T-helper 17 cell (primary cell): ENCODE results near the gene TSHR. TPM values are rescaled to one million over a fixed set of nuclear protein-coding genes. Genes with fewer than 3 reads are reported as not detected.

Experiments
- ATAC-seq: fragments of 150-1000 bp; cut with Tn5 transposase; 2 replicates; pipeline ENCODE4 v1.10.0; 2021; ENCODE audit warnings: mild to moderate bottlenecking, moderate library complexity
- DNase-seq, 3 donors: peaks; one replicate each; pipeline versions ENCODE4 v3.0.0 to v3.0.0-alpha.2; 2020 to 2021
- H3K9me3 ChIP-seq: one replicate; pipeline ENCODE4 v1.7.0; 2013; ENCODE audit warnings: low read length, mild to moderate bottlenecking; ENCODE audit not compliant: control insufficient read depth, poor library complexity, severe bottlenecking
- H3K27ac Mint-ChIP-seq: one replicate; pipeline ENCODE4 v1.8.0; 2022; ENCODE audit warnings: mild to moderate bottlenecking, moderate library complexity, mixed read lengths
- H3K27me3 Mint-ChIP-seq: one replicate; pipeline ENCODE4 v1.8.0; 2022; ENCODE audit warnings: mixed read lengths
- H3K36me3 Mint-ChIP-seq: one replicate; pipeline ENCODE4 v1.8.0; 2022; ENCODE audit warnings: low read depth, mixed read lengths
- H3K4me1 Mint-ChIP-seq: one replicate; pipeline ENCODE4 v1.8.0; 2022; ENCODE audit warnings: mild to moderate bottlenecking, mixed read lengths
- H3K4me3 Mint-ChIP-seq: one replicate; pipeline ENCODE4 v1.8.0; 2022; ENCODE audit warnings: mild to moderate bottlenecking, moderate library complexity, mixed read lengths
- total RNA-seq, 4 donors: library from RNA in 2 of 4; stranded (reverse) in 2 of 4; gene quantifications; one replicate each; pipeline ENCODE4 v1.2.3 and lab custom pipeline; 2022 to 2026

Gene TSHR
- total RNA-seq, 2 donors from 2014 or later: 0.13 to 0.50 TPM

- peak overlapping the region; percentile 2 for H3K4me3 Mint-ChIP-seq
- H3K4me1 Mint-ChIP-seq: peaks cover 35% of the 10 kb centered on the region
Measured at GRCh38 chr14:80957613-80958012, 2.2 kb downstream of the TSHR start.

DNA sequence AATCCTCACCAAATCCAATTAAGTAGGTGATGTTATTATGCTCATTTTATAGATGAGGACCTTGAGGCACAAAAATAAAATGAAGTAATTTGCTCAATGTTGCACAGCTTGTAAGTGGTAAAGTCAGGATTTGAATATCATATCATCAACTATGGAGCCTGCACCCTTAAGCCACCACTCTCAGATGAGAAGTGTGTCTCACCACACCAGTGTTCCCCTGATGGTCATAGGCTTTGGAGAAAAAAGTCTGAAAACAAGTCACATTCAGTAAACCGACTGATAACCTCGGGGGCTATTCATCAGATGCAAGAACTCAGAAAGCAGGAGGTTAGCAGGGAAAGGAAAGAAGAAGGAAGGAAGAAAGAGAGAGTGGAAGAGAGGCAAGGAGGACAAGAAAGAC is 2.8 kb downstream of the TSHR start:
- Mint-ChIP-seq H3K36me3 (peaks cover 2% of the 10 kb centered on the region), H3K27ac (peak overlapping the region; percentile 95), H3K27me3 (peaks cover 5% of the 10 kb centered on the region), H3K4me3 (peak overlapping the region; percentile 69), H3K4me1 (peaks cover 35% of the 10 kb centered on the region)
- ATAC-seq (no peak), DNase-seq (no peak)
- H3K9me3 ChIP-seq: no peaks in the 10 kb centered on the region

More at GRCh38 chr14:80957613-80958012, 2.2 kb downstream of the TSHR start:
- H3K9me3 ChIP-seq: no peaks in the 10 kb centered on the region
- DNase-seq (no peak), ATAC-seq (no peak)
- peaks cover 5% of the 10 kb centered on the region for H3K27me3 Mint-ChIP-seq
- H3K36me3 Mint-ChIP-seq: peaks cover 2% of the 10 kb centered on the region
- peak overlapping the region; percentile 95 for H3K27ac Mint-ChIP-seq

DNA sequence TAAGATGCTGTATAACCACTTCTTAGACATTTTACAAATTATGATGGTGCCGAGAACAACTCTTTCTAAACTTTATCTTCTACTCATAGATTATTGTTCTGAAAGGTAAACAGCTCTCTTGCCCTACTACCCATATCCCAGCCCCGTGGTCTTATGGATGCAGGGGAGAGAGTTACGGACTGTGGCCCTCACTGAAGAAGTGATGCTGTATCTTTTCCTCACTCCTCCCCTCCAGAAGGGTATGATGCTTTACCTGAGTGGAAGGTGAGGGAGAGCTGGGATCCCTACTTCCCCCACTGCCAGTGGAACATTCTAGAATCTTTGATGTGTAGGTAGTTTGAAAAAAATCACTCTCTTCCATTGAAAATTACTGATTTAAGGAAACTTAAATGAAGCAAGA is 3.5 kb downstream of the TSHR start:
- peak overlapping the region; percentile 87 for H3K4me3 Mint-ChIP-seq
- H3K27me3 Mint-ChIP-seq: peaks cover 5% of the 10 kb centered on the region
- H3K36me3 Mint-ChIP-seq: peaks cover 2% of the 10 kb centered on the region
- H3K4me1 Mint-ChIP-seq: peaks cover 35% of the 10 kb centered on the region
- H3K9me3 ChIP-seq: no peaks in the 10 kb centered on the region
- H3K27ac Mint-ChIP-seq: peak overlapping the region; percentile 95
- no peak for DNase-seq
- no peak for ATAC-seq

- H3K27me3 Mint-ChIP-seq: peaks cover 5% of the 10 kb centered on the region
- peak; percentile 13 to 20 (median 14) for DNase-seq
- no peaks in the 10 kb centered on the region for H3K9me3 ChIP-seq
- H3K4me1 Mint-ChIP-seq: peaks cover 35% of the 10 kb centered on the region
- peaks cover 2% of the 10 kb centered on the region for H3K36me3 Mint-ChIP-seq
- ATAC-seq: peak; percentile 90
- H3K27ac Mint-ChIP-seq: peak overlapping the region; percentile 95
- H3K4me3 Mint-ChIP-seq: peak overlapping the region; percentile 87
Measured at GRCh38 chr14:80959496-80959895, 4.1 kb downstream of the TSHR start.

- Mint-ChIP-seq H3K4me3 (no peak overlapping the region), H3K4me1 (peaks cover 4% of the 10 kb centered on the region), H3K27ac (no peak overlapping the region), H3K27me3 (peaks cover 22% of the 10 kb centered on the region), H3K36me3 (peaks cover 2% of the 10 kb centered on the region)
- DNase-seq: no peak
- no peaks in the 10 kb centered on the region for H3K9me3 ChIP-seq
- ATAC-seq: no peak
Measured at GRCh38 chr14:80965037-80965436, 9.6 kb downstream of the TSHR start.

DNA sequence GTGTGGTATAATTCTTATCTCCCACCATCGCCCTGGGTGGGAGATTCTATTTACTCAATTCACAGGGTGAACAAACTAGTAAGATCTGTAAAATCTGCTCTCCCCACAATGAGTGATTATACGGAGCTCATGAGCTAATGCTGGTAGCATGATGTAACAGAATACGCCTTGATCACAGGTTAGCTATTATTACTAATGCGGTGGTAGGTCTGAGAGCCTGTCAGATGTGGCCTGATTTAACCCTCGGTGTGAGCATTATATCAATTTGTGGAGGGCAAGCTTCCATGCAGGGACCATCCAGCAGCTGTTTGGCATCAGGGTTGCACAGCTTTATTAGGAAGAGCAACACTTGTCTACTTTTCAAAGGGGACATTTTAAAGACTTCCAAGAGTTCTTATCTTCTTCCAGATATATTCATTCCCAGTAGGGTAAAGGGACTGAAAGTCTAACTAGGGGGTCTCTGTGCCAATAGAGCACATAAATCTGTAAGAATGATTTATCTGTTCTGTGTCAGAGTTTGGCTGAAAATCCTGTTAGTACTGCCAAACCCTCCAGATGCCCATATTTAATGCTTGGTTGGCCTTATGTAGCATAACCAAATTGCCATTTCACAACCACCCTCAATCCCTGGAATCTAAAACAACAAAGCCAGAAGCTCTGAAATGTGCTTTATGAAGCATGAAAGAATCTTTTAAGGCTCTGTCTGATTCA is 18.7 kb downstream of the TSHR start:
- peaks cover 16% of the 10 kb centered on the region for H3K4me1 Mint-ChIP-seq
- no peak for DNase-seq
- no peaks in the 10 kb centered on the region for H3K9me3 ChIP-seq
- H3K36me3 Mint-ChIP-seq: peaks cover 2% of the 10 kb centered on the region
- H3K4me3 Mint-ChIP-seq: no peak overlapping the region
- no peak for ATAC-seq
- H3K27ac Mint-ChIP-seq: no peak overlapping the region
- peaks cover 16% of the 10 kb centered on the region for H3K27me3 Mint-ChIP-seq

DNA sequence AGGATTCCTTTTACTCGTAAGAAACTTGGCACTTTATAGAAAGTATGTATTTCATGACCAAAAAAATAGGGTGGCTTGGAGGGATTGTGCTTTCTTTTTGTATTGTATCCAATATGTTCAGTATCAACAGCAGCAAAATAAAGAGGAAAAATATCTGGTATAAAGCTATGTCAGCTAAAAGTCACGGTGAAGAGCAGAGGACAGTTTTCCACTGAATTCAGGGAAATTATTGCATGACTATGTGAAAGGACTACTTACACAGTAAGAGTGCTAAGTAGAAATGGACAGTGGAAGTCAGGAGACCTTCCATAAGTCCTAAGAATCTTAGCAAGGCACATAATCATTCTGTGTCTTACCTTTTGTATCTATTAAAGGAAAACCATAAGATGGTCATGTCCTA is 19.3 kb downstream of the TSHR start:
- ATAC-seq (no peak), DNase-seq (no peak)
- peaks cover 13% of the 10 kb centered on the region for H3K27me3 Mint-ChIP-seq
- H3K4me3 Mint-ChIP-seq: no peak overlapping the region
- H3K4me1 Mint-ChIP-seq: peaks cover 18% of the 10 kb centered on the region
- H3K36me3 Mint-ChIP-seq: peaks cover 2% of the 10 kb centered on the region
- H3K27ac Mint-ChIP-seq: no peak overlapping the region
- no peaks in the 10 kb centered on the region for H3K9me3 ChIP-seq

GRCh38 chr14:80977221-80977620 is 21.8 kb downstream of the TSHR start:
- H3K4me3 Mint-ChIP-seq: no peak overlapping the region
- H3K27ac Mint-ChIP-seq: peak overlapping the region; percentile 72

DNA sequence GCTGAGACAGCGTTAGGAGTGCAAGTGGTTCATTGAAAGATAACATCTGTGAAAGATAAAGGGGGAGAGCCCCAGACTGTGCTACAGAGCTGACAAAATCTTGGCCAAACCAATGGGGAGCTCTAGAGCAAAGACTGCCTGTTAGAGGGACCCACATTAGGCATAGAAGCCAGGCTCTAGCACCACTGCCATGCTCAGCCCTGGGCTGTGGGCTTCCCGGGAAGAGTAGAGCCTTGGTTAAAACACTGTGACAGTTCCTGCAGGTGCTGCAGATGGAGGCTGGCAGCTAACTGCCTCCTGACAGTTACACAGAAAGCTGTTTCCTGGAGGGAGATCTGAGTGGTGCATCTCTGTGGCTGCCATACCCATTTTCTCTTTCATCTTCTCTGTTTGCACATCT is 23.0 kb downstream of the TSHR start:
- peaks cover 5% of the 10 kb centered on the region for H3K36me3 Mint-ChIP-seq
- H3K4me3 Mint-ChIP-seq: no peak overlapping the region
- DNase-seq (no peak), ATAC-seq (peak; percentile 70)
- peaks cover 20% of the 10 kb centered on the region for H3K4me1 Mint-ChIP-seq
- H3K27ac Mint-ChIP-seq: peak overlapping the region; percentile 72
- peaks cover 14% of the 10 kb centered on the region for H3K27me3 Mint-ChIP-seq
- H3K9me3 ChIP-seq: no peaks in the 10 kb centered on the region

More at GRCh38 chr14:80977221-80977620, 21.8 kb downstream of the TSHR start:
- ATAC-seq: no peak
- peaks cover 18% of the 10 kb centered on the region for H3K27me3 Mint-ChIP-seq
- peaks cover 5% of the 10 kb centered on the region for H3K36me3 Mint-ChIP-seq
- H3K9me3 ChIP-seq: no peaks in the 10 kb centered on the region
- H3K4me1 Mint-ChIP-seq: peaks cover 20% of the 10 kb centered on the region
- DNase-seq: no peak

DNA sequence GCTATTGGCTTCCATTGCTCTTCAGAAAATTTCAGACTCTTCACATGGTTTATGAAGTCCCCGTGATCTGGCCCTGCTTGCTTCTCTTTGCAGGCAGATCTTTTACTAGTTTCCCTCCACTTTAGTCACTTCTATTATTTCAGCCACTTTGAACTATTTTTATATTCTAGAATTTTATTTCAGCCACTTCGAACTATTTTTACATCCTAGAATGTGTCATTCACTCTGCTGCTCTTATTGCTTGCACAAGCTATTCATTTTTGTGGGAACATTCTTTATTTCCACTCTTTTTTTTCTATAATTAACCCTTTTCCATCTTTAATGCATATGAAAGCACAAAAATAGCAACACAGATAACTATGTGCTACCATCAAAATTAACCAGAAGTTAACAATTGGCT is 24.5 kb downstream of the TSHR start:
- H3K9me3 ChIP-seq: no peaks in the 10 kb centered on the region
- no peak overlapping the region for H3K4me3 Mint-ChIP-seq
- DNase-seq (no peak), ATAC-seq (no peak)
- H3K36me3 Mint-ChIP-seq: peaks cover 5% of the 10 kb centered on the region
- H3K4me1 Mint-ChIP-seq: peaks cover 20% of the 10 kb centered on the region
- H3K27me3 Mint-ChIP-seq: peaks cover 15% of the 10 kb centered on the region
- H3K27ac Mint-ChIP-seq: no peak overlapping the region

- Mint-ChIP-seq H3K4me1 (peaks cover 20% of the 10 kb centered on the region), H3K4me3 (no peak overlapping the region), H3K36me3 (peaks cover 5% of the 10 kb centered on the region), H3K27ac (no peak overlapping the region), H3K27me3 (peaks cover 22% of the 10 kb centered on the region)
- ATAC-seq (no peak), DNase-seq (no peak)
- H3K9me3 ChIP-seq: no peaks in the 10 kb centered on the region
Measured at GRCh38 chr14:80981156-80981555, 25.7 kb downstream of the TSHR start.

DNA sequence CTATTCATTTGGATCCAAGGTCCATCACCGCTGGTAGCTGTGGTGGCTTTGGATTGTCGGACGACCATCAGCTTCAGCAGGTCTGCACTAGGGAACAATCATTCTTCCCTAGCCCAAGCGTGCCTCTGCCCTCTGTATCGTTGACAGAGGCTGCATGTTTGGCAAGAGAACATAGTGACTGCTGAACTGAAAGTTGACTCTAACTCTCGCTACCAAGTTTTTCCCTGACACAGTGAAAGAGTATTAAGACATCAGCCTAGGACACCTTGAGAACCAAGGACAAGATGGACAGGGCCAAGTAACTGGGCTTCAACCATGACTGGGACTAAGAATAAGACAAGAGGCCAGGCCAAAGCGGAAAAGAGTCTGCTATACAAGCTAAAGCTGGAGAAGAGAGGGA is 26.3 kb downstream of the TSHR start:
- peaks cover 5% of the 10 kb centered on the region for H3K36me3 Mint-ChIP-seq
- peaks cover 22% of the 10 kb centered on the region for H3K27me3 Mint-ChIP-seq
- H3K9me3 ChIP-seq: no peaks in the 10 kb centered on the region
- no peak overlapping the region for H3K4me3 Mint-ChIP-seq
- no peak for DNase-seq
- H3K4me1 Mint-ChIP-seq: peaks cover 20% of the 10 kb centered on the region
- no peak overlapping the region for H3K27ac Mint-ChIP-seq
- ATAC-seq: no peak

DNA sequence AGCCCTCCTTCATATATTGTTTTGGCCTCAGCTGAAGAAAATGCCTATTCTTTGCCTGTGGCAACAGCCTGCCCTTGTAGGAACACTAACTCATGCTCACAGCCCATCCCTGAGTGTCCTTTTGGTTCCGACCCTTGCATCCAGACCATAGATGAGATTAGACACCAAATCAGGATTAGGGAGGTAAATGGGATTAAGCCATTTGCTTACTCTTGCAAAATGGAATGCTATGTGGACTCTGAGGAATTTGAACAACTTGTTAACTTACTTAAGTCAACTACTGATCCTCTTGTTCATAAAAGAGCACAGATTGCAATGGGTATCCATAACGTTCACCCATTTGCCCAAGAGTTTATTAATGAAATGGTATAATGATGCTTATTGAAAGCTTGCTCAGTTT is 27.3 kb downstream of the TSHR start:
- Mint-ChIP-seq H3K4me1 (peaks cover 17% of the 10 kb centered on the region), H3K27ac (no peak overlapping the region), H3K27me3 (peaks cover 22% of the 10 kb centered on the region), H3K4me3 (no peak overlapping the region), H3K36me3 (peaks cover 5% of the 10 kb centered on the region)
- ATAC-seq (no peak), DNase-seq (no peak)
- no peaks in the 10 kb centered on the region for H3K9me3 ChIP-seq
